Cortex of kidney (tissue), 1 donor: ENCODE measurements around the gene VWA5B1.

Experiments
- DNase-seq: peaks from one replicate; lab custom pipeline; 2025; lab: John Stamatoyannopoulos, UW

Gene VWA5B1

GRCh38 chr1:20322825-20323612 lies 32.3 kb downstream of the VWA5B1 start:
- no peak for DNase-seq

- DNase-seq: no peak
These were observed 32.9 kb downstream of the VWA5B1 start for GRCh38 chr1:20323613-20323920.

- no peak for DNase-seq
These were observed 34.2 kb downstream of the VWA5B1 start for GRCh38 chr1:20324704-20325406.

- DNase-seq: no peak
These were observed 34.8 kb downstream of the VWA5B1 start for GRCh38 chr1:20325407-20325843.

GRCh38 chr1:20325844-20326420 lies 35.3 kb downstream of the VWA5B1 start:
- no peak for DNase-seq

GRCh38 chr1:20327467-20327866 lies 36.8 kb downstream of the VWA5B1 start:
- DNase-seq: no peak

- DNase-seq: no peak
These were observed 37.5 kb downstream of the VWA5B1 start for GRCh38 chr1:20328201-20328600.

GRCh38 chr1:20329793-20330542 lies 39.3 kb downstream of the VWA5B1 start:
- DNase-seq: no peak

- DNase-seq: no peak
These were observed 43.4 kb downstream of the VWA5B1 start for GRCh38 chr1:20334103-20334502.

- no peak for DNase-seq
These were observed 45.5 kb downstream of the VWA5B1 start for GRCh38 chr1:20336105-20336605.

- DNase-seq: no peak
These were observed 46.9 kb downstream of the VWA5B1 start for GRCh38 chr1:20337581-20337980.

- no peak for DNase-seq
These were observed 49.3 kb downstream of the VWA5B1 start for GRCh38 chr1:20339811-20340457.

- DNase-seq: no peak
These were observed 51.8 kb downstream of the VWA5B1 start for GRCh38 chr1:20342294-20343148.

GRCh38 chr1:20343149-20343937 lies 52.7 kb downstream of the VWA5B1 start:
- no peak for DNase-seq

GRCh38 chr1:20343938-20344302 lies 53.2 kb downstream of the VWA5B1 start:
- no peak for DNase-seq

GRCh38 chr1:20344738-20345137 lies 54.1 kb downstream of the VWA5B1 start:
- DNase-seq: no peak

- DNase-seq: no peak
These were observed 54.7 kb downstream of the VWA5B1 start for GRCh38 chr1:20345419-20345818.

GRCh38 chr1:20346433-20346832 lies 55.8 kb downstream of the VWA5B1 start:
- no peak for DNase-seq

- DNase-seq: no peak
These were observed 57.0 kb downstream of the VWA5B1 start for GRCh38 chr1:20347699-20348098.

GRCh38 chr1:20348326-20348915 lies 57.7 kb downstream of the VWA5B1 start:
- DNase-seq: no peak
